Fibroblast of pulmonary artery (primary cell): ENCODE results near the gene NRXN3.
A peak's percentile ranks its signal among the peaks of the same experiment; 100 is the strongest.

Source experiments
- DNase-seq: peaks from one replicate; pipeline ENCODE4 v3.0.0-alpha.2; 2010; ENCODE audit warnings: low read depth
- H3K4me3 ChIP-seq: replicated peaks from 2 replicates; pipeline ENCODE4 v1.5.1; 2011; ENCODE audit warnings: low read depth, mild to moderate bottlenecking, control low read depth, low read length, moderate library complexity
- CTCF ChIP-seq: IDR thresholded peaks from 2 replicates; pipeline ENCODE4 v1.5.1; 2011; ENCODE audit warnings: mild to moderate bottlenecking, control low read depth, low read length, inconsistent platforms; ENCODE audit errors: missing control alignments

NRXN3 gene

DNA sequence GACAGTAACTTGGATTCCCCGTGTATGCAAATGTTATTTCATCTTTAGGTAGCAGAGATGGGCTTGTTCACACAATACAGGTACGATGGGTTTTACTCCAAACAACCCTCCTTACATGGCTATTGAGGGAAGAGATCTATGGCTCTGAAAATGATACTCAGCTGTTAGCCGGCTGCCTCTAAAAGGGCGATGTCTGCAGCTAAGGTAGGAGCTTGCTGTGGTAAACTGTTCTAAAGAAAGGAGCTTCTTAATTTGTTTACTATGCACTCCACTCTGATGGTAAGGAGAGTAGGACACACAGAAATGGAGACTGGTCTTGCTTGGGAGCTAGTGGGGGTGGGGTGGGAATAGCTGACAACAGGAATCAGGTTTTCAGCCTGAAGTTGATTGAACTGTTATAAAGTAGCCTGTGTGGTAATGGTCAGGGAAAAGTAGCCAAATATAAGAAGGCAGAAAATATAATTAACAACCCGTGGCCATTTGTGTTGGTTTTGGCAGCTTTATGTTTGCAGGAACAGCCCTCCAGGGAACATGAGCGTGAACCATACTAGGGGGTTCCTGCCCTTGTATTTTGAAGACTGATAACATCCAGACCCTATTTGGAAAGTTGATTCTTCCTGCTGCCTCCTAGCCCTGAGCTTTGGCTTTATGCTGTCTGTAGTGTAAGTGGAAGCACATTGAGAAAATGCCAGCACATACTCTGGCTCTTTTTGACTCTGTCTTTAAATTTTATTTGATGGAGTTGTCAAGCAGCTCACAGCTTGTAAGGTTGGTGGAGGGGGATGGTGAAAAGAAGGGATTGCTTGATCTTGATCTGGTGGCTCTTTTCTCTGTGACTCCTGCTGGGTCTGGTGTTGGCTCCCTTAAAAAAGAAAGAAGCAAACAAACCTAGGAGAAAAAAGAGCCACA lies 1111.3 kb downstream of the NRXN3 start:
- no peak for TF ChIP-seq CTCF
- no peak for DNase-seq
- H3K4me3 ChIP-seq, result no peak overlapping the region

GRCh38 chr14:79284621-79285020 lies 1114.4 kb downstream of the NRXN3 start:
- H3K4me3 ChIP-seq, result no peak overlapping the region
- TF ChIP-seq CTCF, result no peak
- no peak for DNase-seq

DNA sequence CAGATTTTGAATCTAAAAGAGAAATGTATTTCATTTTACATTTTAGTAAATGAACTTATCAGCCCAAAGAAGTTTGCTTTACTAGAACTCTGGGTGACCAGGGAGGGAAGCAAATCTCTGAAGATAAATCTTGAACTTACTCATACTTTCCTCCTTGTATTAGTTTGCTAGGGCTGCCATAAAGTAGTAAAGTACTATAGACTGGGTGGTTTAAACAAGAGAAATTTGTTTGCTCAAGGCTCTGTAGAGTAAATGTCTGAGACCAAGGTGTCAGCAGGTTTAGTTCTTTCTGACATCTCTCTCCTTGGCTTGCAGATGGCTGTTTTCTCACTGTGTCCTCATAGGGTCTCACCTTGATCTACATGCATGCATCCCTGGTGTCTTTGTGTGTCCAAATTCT lies 1115.1 kb downstream of the NRXN3 start:
- DNase-seq, result no peak
- no peak overlapping the region for H3K4me3 ChIP-seq
- no peak for TF ChIP-seq CTCF

DNA sequence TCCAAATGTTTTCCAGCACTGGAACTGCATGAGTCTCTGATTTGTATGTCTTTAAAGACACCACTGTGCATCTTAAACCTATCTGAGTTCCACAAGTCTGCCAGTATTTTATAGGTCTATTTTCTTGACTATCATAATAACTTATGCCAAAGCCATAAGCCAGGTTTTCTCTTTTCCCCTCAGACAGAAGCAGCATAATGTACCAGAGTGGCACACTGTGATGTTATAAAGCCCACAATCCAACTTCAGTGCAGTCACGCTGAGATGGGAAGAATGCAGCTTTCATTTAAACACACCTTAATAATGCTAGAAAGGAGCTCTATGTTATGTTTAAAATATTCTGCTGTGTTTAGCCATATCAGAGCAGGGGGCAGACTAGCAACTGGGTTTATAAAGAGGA lies 1117.8 kb downstream of the NRXN3 start:
- DNase-seq, result no peak
- H3K4me3 ChIP-seq, result no peak overlapping the region
- TF ChIP-seq CTCF, result no peak

DNA sequence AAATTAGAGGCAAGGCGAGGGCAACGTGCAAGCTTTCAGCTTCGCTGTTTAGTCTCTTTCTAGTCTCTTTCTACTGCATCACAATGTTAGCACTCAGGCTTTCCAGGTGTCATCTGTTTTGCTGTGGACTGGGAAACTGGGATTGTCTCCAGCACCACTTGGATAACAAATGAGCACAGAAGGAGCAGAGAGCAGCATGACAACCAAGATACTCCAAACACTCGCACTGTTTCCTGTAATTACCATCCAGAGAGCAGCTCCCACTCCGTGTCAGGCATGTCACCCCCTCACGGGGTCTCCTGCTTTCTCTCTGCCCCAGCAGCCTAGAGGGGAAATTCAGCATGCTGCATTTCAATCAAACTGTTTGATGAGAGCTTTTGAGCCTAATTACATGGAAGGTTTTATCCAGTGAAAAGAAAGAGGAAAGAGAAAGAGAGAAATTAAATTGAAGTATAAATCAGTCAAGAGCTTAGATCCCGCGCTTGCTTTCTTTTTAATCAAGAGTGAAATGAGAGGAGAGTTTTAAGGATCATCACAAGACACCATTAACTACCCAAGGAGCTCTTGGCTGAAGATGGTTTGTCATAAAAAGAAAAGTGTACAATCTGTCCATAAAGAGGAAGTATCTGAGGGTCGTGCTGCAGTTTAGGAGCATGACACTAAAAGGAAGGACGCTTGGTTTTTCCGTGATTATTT lies 1123.5 kb downstream of the NRXN3 start:
- no peak for DNase-seq
- TF ChIP-seq CTCF, result no peak
- peak overlapping the region; percentile 10 for H3K4me3 ChIP-seq

- H3K4me3 ChIP-seq, result no peak overlapping the region
- no peak for DNase-seq
- no peak for TF ChIP-seq CTCF
Observed at GRCh38 chr14:79294499-79294898, 1124.3 kb downstream of the NRXN3 start.
